ENCODE data around the gene MYO1D. TPM values are rescaled to one million over a fixed set of nuclear protein-coding genes. Genes with fewer than 3 reads are reported as not detected.

The MYO1D gene
- total and polyA plus RNA-seq, 7 donors: 6.2 to 184 (median 21.6) TPM

DNA sequence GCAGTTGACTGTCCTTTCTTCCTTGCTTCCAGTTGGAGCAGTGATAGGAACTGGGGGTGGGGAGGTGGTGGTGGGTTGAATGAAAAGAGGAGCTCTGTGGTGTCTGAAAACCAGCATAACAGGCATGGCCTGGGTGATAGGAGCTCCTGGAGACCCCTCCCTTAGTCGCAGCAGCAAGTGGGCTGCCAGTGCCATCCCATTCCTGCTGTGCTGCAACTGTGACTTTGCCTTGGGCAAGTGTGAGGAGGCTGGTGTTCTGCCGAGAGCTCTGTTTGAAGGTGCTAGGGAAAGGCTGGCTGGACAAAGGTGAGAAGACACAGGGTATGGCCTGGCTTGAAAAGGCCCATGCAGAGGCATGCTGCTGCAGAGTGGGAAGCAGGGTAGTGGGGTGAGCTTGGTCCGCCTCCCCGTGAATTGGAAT is 392.9 kb downstream of the MYO1D start:
- H3K4me1 ChIP-seq: peaks cover 0 to 28% (median 25%) of the 10 kb centered on the region in 4 donors
- intact Hi-C loops (cut with DNase I): loop anchor here (10.0 kb wide), 1 partner anchor 391 kb away; the partner anchor contains the start of gene MYO1D
- no peak overlapping the region for H3K4me3 ChIP-seq
- no peak for TF ChIP-seq CTCF (IDR thresholded peaks at IDR 0.05)
- TF ChIP-seq POLR2A (IDR thresholded peaks at IDR 0.05): no peak
- TF ChIP-seq POLR2AphosphoS5 (IDR thresholded peaks at IDR 0.05): no peak
- no peaks in the 10 kb centered on the region for H3K9me3 ChIP-seq
- DNase-seq: no peak
- H3K36me3 ChIP-seq: peaks cover 13 to 31% (median 20%) of the 10 kb centered on the region in 4 donors
- peak overlapping the region; percentile 39 to 68 (median 52) for H3K27ac ChIP-seq
- WGBS, 2 donors: 89 to 91% methylated on average over 4 of the region's 4 CpGs
- no peaks in the 10 kb centered on the region for H3K27me3 ChIP-seq

GRCh38 chr17:32483451-32484019 is 393.4 kb downstream of the MYO1D start:
- WGBS, 2 donors: 39 to 48% methylated on average over 7 of the region's 7 CpGs
- peak overlapping the region; percentile 39 to 68 (median 52) for H3K27ac ChIP-seq
- peaks cover 0 to 28% (median 25%) of the 10 kb centered on the region in 4 donors for H3K4me1 ChIP-seq
- H3K4me3 ChIP-seq: no peak overlapping the region
- no peaks in the 10 kb centered on the region for H3K27me3 ChIP-seq
- H3K36me3 ChIP-seq: peaks cover 18 to 36% (median 24%) of the 10 kb centered on the region in 4 donors
- peak; percentile 81 for DNase-seq
- intact Hi-C loops (cut with DNase I): loop anchor here (10.0 kb wide), 1 partner anchor 391 kb away; the partner anchor contains the start of gene MYO1D
- TF ChIP-seq CTCF (IDR thresholded peaks at IDR 0.05) (peak; percentile 20 to 50 (median 36)), POLR2AphosphoS5 (IDR thresholded peaks at IDR 0.05) (no peak), EP300 (IDR thresholded peaks at IDR 0.05) (no peak)
- H3K9me3 ChIP-seq: no peaks in the 10 kb centered on the region

DNA sequence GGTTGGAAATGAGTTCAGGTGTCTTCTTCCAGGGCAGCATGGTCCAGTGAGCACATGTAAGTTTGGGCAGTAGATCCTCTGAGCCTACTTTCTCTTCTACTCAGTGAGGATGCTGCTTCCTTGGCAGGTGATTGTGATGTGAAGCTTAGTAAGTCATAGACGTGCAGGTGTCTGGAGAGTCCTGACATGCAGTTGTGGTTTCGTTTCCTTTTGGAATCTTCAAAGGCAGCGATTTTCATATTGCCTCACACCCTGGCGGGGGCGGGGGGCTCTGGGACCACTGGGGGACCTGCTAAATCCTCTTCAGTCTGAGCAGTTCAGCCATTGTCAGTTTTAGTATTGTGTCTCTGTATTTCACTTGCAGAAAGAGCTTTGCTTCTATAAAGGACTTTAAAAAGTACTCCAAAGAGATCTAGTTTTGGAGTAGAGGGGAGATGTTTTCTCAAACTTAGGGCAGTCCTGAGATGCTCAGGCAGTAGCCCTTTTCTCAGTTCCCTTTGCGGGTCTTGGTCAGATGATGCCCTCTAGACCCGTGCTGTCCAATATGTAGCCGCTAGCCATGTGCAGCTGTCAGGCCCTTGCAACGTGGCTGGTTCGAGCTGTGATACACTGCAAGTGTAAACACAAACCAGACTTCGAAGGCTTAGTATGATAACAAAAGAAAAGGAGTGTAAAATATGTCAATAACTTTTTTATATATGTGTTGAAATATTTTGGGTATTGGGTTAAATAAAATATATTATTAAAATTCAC is 394.2 kb downstream of the MYO1D start:
- peaks cover 0 to 25% (median 24%) of the 10 kb centered on the region in 4 donors for H3K4me1 ChIP-seq
- peak overlapping the region; percentile 39 to 68 (median 52) for H3K27ac ChIP-seq
- WGBS, 2 donors: 73 to 78% methylated on average over 11 of the region's 11 CpGs
- H3K4me3 ChIP-seq: no peak overlapping the region
- no peaks in the 10 kb centered on the region for H3K9me3 ChIP-seq
- H3K36me3 ChIP-seq: peaks cover 18 to 44% (median 32%) of the 10 kb centered on the region in 4 donors
- intact Hi-C loops (cut with DNase I): loop anchor here (10.0 kb wide), 1 partner anchor 392 kb away; the partner anchor contains the start of gene MYO1D
- no peak for TF ChIP-seq CTCF (IDR thresholded peaks at IDR 0.05)
- no peak for TF ChIP-seq POLR2AphosphoS5 (IDR thresholded peaks at IDR 0.05)
- TF ChIP-seq POLR2A (IDR thresholded peaks at IDR 0.05): no peak
- no peak for TF ChIP-seq EP300 (IDR thresholded peaks at IDR 0.05)
- DNase-seq: peak; percentile 28
- H3K27me3 ChIP-seq: no peaks in the 10 kb centered on the region

DNA sequence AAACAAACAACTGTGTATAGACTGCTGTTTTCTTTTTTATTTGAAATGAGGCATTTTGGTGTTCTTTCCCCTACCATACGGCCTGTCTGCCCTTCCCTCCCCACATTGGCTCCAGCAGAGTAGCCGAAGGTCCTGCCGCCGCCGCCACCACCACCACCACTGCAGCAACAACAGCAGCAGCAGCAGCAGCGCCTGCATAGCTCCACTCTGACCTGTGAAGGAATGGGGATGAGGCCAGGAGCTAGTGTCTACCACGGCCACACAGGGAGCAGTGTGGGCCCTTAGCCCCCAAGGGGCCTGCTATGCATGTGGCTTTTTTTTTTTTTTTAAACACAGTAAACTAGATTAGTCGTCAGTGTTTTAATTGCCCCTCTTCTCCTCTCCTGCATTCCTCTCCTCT is 395.7 kb downstream of the MYO1D start:
- no peaks in the 10 kb centered on the region for H3K27me3 ChIP-seq
- no peak overlapping the region for H3K4me3 ChIP-seq
- H3K27ac ChIP-seq: no peak overlapping the region
- intact Hi-C loops (cut with DNase I): loop anchor here (10.0 kb wide), 1 partner anchor 394 kb away; the partner anchor contains the start of gene MYO1D
- TF ChIP-seq POLR2AphosphoS5 (IDR thresholded peaks at IDR 0.05) (no peak), EP300 (IDR thresholded peaks at IDR 0.05) (no peak), POLR2A (IDR thresholded peaks at IDR 0.05) (no peak), CTCF (IDR thresholded peaks at IDR 0.05) (no peak)
- peaks cover 31 to 59% (median 47%) of the 10 kb centered on the region in 4 donors for H3K36me3 ChIP-seq
- H3K4me1 ChIP-seq: peaks cover 0 to 19% (median 17%) of the 10 kb centered on the region in 4 donors
- H3K9me3 ChIP-seq: no peaks in the 10 kb centered on the region
- peak; percentile 40 for DNase-seq
- WGBS, 2 donors: 85 to 91% methylated on average over 8 of the region's 8 CpGs
